ENCODE measurements around the gene SLC12A4. TPM values are rescaled to one million over a fixed set of nuclear protein-coding genes. Genes with fewer than 3 reads are reported as not detected.

Gene SLC12A4
- total and polyA plus RNA-seq, 2 of the 13 experiments (the other 11 are each of a cell fraction or from before 2014, with no cell fraction given) = 65.1 to 84.3 TPM

DNA sequence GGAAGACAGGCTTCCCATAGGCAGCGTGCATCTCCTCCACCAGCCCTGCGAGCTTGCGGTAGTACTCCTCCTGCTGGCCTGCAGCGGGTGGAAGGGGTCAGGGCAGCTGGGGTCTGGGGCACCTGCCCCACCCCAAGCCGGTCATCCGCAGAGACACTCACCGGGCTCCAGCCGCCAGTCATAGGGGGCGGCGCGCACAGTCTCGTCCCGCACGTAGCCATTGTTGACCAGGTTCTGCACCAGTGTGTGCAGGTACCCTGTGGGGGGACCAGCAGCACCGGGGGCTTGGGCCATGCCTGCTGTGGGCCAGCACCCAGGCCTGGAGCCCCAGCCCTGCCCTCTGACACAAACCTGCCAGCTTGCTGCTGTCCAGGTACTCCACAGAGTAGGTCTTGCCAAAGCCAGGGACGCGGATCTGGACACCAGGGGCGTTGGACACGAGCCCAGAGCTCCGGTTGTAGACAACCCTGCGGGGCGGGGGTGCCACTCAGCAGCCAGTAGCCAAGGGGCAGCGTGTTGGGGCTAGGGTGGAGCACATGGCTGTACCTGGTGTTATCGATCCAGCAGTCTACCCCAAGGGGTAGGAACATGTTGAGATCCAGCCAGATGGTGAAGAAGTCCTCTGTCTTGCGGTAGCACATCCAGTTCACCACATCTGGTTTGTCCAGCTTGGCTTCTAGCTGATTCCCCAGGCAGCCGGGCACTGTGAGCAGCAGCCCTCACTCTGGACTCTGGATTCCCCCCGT lies 25.8 kb downstream of the SLC12A4 start (continued):
- TF ChIP-seq, protein P1, sequence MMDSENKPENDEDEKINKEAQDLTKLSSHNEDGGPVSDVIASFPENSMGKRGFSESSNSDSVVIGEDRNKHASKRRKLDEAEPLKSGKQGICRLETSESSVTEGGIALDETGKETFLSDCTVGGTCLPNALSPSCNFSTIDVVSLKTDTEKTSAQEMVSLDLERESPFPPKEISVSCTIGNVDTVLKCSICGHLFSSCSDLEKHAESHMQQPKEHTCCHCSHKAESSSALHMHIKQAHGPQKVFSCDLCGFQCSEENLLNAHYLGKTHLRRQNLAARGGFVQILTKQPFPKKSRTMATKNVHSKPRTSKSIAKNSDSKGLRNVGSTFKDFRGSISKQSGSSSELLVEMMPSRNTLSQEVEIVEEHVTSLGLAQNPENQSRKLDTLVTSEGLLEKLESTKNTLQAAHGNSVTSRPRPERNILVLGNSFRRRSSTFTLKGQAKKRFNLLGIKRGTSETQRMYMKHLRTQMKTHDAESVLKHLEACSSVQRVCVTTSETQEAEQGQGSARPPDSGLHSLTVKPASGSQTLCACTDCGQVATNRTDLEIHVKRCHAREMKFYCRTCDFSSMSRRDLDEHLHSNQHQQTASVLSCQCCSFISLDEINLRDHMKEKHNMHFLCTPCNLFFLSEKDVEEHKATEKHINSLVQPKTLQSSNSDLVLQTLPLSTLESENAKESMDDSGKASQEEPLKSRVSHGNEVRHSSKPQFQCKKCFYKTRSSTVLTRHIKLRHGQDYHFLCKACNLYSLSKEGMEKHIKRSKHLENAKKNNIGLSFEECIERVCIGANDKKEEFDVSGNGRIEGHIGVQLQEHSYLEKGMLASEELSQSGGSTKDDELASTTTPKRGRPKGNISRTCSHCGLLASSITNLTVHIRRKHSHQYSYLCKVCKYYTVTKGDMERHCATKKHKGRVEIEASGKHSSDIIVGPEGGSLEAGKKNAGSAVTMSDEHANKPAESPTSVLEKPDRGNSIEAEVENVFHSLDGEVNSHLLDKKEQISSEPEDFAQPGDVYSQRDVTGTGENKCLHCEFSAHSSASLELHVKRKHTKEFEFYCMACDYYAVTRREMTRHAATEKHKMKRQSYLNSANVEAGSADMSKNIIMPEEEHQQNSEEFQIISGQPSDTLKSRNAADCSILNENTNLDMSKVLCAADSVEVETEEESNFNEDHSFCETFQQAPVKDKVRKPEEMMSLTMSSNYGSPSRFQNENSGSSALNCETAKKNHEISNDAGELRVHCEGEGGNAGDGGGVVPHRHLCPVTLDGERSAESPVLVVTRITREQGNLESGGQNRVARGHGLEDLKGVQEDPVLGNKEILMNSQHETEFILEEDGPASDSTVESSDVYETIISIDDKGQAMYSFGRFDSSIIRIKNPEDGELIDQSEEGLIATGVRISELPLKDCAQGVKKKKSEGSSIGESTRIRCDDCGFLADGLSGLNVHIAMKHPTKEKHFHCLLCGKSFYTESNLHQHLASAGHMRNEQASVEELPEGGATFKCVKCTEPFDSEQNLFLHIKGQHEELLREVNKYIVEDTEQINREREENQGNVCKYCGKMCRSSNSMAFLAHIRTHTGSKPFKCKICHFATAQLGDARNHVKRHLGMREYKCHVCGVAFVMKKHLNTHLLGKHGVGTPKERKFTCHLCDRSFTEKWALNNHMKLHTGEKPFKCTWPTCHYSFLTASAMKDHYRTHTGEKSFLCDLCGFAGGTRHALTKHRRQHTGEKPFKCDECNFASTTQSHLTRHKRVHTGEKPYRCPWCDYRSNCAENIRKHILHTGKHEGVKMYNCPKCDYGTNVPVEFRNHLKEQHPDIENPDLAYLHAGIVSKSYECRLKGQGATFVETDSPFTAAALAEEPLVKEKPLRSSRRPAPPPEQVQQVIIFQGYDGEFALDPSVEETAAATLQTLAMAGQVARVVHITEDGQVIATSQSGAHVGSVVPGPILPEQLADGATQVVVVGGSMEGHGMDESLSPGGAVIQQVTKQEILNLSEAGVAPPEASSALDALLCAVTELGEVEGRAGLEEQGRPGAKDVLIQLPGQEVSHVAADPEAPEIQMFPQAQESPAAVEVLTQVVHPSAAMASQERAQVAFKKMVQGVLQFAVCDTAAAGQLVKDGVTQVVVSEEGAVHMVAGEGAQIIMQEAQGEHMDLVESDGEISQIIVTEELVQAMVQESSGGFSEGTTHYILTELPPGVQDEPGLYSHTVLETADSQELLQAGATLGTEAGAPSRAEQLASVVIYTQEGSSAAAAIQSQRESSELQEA (CRISPR knock-in tag; IDR thresholded peaks at IDR 0.05; ENCODE audit: not compliant biosample characterization) = no peak
- TF ChIP-seq, protein P2, sequence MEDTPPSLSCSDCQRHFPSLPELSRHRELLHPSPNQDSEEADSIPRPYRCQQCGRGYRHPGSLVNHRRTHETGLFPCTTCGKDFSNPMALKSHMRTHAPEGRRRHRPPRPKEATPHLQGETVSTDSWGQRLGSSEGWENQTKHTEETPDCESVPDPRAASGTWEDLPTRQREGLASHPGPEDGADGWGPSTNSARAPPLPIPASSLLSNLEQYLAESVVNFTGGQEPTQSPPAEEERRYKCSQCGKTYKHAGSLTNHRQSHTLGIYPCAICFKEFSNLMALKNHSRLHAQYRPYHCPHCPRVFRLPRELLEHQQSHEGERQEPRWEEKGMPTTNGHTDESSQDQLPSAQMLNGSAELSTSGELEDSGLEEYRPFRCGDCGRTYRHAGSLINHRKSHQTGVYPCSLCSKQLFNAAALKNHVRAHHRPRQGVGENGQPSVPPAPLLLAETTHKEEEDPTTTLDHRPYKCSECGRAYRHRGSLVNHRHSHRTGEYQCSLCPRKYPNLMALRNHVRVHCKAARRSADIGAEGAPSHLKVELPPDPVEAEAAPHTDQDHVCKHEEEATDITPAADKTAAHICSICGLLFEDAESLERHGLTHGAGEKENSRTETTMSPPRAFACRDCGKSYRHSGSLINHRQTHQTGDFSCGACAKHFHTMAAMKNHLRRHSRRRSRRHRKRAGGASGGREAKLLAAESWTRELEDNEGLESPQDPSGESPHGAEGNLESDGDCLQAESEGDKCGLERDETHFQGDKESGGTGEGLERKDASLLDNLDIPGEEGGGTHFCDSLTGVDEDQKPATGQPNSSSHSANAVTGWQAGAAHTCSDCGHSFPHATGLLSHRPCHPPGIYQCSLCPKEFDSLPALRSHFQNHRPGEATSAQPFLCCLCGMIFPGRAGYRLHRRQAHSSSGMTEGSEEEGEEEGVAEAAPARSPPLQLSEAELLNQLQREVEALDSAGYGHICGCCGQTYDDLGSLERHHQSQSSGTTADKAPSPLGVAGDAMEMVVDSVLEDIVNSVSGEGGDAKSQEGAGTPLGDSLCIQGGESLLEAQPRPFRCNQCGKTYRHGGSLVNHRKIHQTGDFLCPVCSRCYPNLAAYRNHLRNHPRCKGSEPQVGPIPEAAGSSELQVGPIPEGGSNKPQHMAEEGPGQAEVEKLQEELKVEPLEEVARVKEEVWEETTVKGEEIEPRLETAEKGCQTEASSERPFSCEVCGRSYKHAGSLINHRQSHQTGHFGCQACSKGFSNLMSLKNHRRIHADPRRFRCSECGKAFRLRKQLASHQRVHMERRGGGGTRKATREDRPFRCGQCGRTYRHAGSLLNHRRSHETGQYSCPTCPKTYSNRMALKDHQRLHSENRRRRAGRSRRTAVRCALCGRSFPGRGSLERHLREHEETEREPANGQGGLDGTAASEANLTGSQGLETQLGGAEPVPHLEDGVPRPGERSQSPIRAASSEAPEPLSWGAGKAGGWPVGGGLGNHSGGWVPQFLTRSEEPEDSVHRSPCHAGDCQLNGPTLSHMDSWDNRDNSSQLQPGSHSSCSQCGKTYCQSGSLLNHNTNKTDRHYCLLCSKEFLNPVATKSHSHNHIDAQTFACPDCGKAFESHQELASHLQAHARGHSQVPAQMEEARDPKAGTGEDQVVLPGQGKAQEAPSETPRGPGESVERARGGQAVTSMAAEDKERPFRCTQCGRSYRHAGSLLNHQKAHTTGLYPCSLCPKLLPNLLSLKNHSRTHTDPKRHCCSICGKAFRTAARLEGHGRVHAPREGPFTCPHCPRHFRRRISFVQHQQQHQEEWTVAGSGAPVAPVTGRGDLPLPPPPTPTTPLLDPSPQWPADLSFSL (CRISPR knock-in tag; IDR thresholded peaks at IDR 0.05) = no peak
- TF ChIP-seq CBX2 (IDR thresholded peaks at IDR 0.05; ENCODE audit: low read depth, low read length) = no peak
- TF ChIP-seq CBX2 (CRISPR knock-in tag; IDR thresholded peaks at IDR 0.05; ENCODE audit: low read depth) = no peak
- TF ChIP-seq HOXD1 (CRISPR knock-in tag; IDR thresholded peaks at IDR 0.05) = 0 out of 2 replicates have a peak, but pooled peaks have one; percentile 1
- TF ChIP-seq, protein P3, sequence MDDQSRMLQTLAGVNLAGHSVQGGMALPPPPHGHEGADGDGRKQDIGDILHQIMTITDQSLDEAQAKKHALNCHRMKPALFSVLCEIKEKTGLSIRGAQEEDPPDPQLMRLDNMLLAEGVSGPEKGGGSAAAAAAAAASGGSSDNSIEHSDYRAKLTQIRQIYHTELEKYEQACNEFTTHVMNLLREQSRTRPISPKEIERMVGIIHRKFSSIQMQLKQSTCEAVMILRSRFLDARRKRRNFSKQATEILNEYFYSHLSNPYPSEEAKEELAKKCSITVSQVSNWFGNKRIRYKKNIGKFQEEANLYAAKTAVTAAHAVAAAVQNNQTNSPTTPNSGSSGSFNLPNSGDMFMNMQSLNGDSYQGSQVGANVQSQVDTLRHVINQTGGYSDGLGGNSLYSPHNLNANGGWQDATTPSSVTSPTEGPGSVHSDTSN (CRISPR knock-in tag; IDR thresholded peaks at IDR 0.05; ENCODE audit: borderline replicate concordance) = no peak
- TF ChIP-seq, protein P4, sequence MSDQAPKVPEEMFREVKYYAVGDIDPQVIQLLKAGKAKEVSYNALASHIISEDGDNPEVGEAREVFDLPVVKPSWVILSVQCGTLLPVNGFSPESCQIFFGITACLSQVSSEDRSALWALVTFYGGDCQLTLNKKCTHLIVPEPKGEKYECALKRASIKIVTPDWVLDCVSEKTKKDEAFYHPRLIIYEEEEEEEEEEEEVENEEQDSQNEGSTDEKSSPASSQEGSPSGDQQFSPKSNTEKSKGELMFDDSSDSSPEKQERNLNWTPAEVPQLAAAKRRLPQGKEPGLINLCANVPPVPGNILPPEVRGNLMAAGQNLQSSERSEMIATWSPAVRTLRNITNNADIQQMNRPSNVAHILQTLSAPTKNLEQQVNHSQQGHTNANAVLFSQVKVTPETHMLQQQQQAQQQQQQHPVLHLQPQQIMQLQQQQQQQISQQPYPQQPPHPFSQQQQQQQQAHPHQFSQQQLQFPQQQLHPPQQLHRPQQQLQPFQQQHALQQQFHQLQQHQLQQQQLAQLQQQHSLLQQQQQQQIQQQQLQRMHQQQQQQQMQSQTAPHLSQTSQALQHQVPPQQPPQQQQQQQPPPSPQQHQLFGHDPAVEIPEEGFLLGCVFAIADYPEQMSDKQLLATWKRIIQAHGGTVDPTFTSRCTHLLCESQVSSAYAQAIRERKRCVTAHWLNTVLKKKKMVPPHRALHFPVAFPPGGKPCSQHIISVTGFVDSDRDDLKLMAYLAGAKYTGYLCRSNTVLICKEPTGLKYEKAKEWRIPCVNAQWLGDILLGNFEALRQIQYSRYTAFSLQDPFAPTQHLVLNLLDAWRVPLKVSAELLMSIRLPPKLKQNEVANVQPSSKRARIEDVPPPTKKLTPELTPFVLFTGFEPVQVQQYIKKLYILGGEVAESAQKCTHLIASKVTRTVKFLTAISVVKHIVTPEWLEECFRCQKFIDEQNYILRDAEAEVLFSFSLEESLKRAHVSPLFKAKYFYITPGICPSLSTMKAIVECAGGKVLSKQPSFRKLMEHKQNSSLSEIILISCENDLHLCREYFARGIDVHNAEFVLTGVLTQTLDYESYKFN (CRISPR knock-in tag; conservative IDR thresholded peaks at IDR 0.05) = no peak
- peak; percentile 23; the same call in 1 of the 2 replicates for TF ChIP-seq ZNF761 (CRISPR knock-in tag; conservative IDR thresholded peaks at IDR 0.05)
